H9 (cell line): ENCODE results near the gene KCNJ16. TPM values are rescaled to one million over a fixed set of nuclear protein-coding genes. Genes with fewer than 3 reads are reported as not detected.

Experiments used
- DNase-seq: peaks from one replicate; pipeline ENCODE4 v3.0.0-alpha.2; 2017
- H2AFZ ChIP-seq: one replicate; pipeline ENCODE4 v1.6.1; 2013; ENCODE audit warnings: mild to moderate bottlenecking, low read length, control low read depth, moderate library complexity
- H2AK5ac ChIP-seq: 2 replicates; pipeline ENCODE4 v1.6.1; 2013; ENCODE audit warnings: low read length, control low read depth, mixed read lengths; ENCODE audit not compliant: insufficient read length
- H2BK120ac ChIP-seq: one replicate; pipeline ENCODE4 v1.6.1; 2013; ENCODE audit warnings: low read depth, mild to moderate bottlenecking, low read length, control low read depth, inconsistent platforms; ENCODE audit not compliant: poor library complexity, severe bottlenecking
- H2BK12ac ChIP-seq: 2 replicates; pipeline ENCODE4 v1.6.1; 2013; ENCODE audit warnings: low read length, control low read depth, mixed read lengths, low read depth; ENCODE audit not compliant: insufficient read length
- H2BK15ac ChIP-seq: 2 replicates; pipeline ENCODE4 v1.6.1; 2013; ENCODE audit warnings: low read depth, low read length, control low read depth
- H2BK20ac ChIP-seq: one replicate; pipeline ENCODE4 v1.6.1; 2013; ENCODE audit warnings: low read depth, mild to moderate bottlenecking, low read length, control low read depth, inconsistent platforms; ENCODE audit not compliant: poor library complexity, severe bottlenecking
- H2BK5ac ChIP-seq: 2 replicates; pipeline ENCODE4 v1.6.1; 2013; ENCODE audit warnings: low read length, control low read depth, mixed read lengths; ENCODE audit not compliant: insufficient read length
- H3K14ac ChIP-seq: 2 replicates; pipeline ENCODE4 v1.6.1; 2013; ENCODE audit warnings: low read length, control low read depth; ENCODE audit not compliant: insufficient read depth
- H3K18ac ChIP-seq: 2 replicates; pipeline ENCODE4 v1.6.1; 2013; ENCODE audit warnings: low read depth, mild to moderate bottlenecking, mixed read lengths, low read length, control low read depth; ENCODE audit not compliant: insufficient read length
- H3K23ac ChIP-seq: 2 replicates; pipeline ENCODE4 v1.6.1; 2013; ENCODE audit warnings: low read length, control low read depth, mixed read lengths, low read depth; ENCODE audit not compliant: insufficient read length
- H3K23me2 ChIP-seq: 2 replicates; pipeline ENCODE4 v1.6.1; 2013; ENCODE audit warnings: low read depth, mild to moderate bottlenecking, mixed read lengths, low read length, control low read depth; ENCODE audit not compliant: insufficient read length, poor library complexity, severe bottlenecking
- H3K27ac ChIP-seq: 2 replicates; pipeline ENCODE4 v1.5.1; 2013; ENCODE audit warnings: low read length, control low read depth, mixed read lengths, low read depth; ENCODE audit not compliant: insufficient read length
- H3K27me3 ChIP-seq: 2 replicates; pipeline ENCODE4 v1.6.1; 2013; ENCODE audit warnings: low read length, control low read depth, inconsistent platforms; ENCODE audit not compliant: insufficient read depth
- H3K4ac ChIP-seq: 2 replicates; pipeline ENCODE4 v1.6.1; 2013; ENCODE audit warnings: low read depth, mild to moderate bottlenecking, control low read depth, inconsistent platforms, low read length, moderate library complexity
- H3K4me1 ChIP-seq: 2 replicates; pipeline ENCODE4 v1.6.1; 2013; ENCODE audit warnings: low read length, control low read depth, inconsistent platforms; ENCODE audit not compliant: insufficient read depth
- H3K4me2 ChIP-seq: 2 replicates; pipeline ENCODE4 v1.6.1; 2013; ENCODE audit warnings: low read length, control low read depth, mixed read lengths; ENCODE audit not compliant: insufficient read length, insufficient read depth
- H3K56ac ChIP-seq: 2 replicates; pipeline ENCODE4 v1.6.1; 2013; ENCODE audit warnings: low read depth, mild to moderate bottlenecking, mixed read lengths, low read length, control low read depth; ENCODE audit not compliant: insufficient read length
- H3K79me1 ChIP-seq: 2 replicates; pipeline ENCODE4 v1.6.1; 2013; ENCODE audit warnings: low read depth, mild to moderate bottlenecking, moderate library complexity, low read length, control low read depth, inconsistent platforms; ENCODE audit not compliant: insufficient read depth, poor library complexity, severe bottlenecking
- H3K79me2 ChIP-seq: 2 replicates; pipeline ENCODE4 v1.6.1; 2013; ENCODE audit warnings: low read length, control low read depth, inconsistent platforms; ENCODE audit not compliant: insufficient read depth
- H3K9ac ChIP-seq: 2 replicates; pipeline ENCODE4 v1.6.1; 2013; ENCODE audit warnings: low read length, control low read depth, mixed read lengths; ENCODE audit not compliant: insufficient read length; ENCODE audit errors: extremely low read depth
- H3K9me3 ChIP-seq: one replicate; pipeline ENCODE4 v1.6.1; 2013; ENCODE audit warnings: low read depth, low read length, inconsistent platforms; ENCODE audit not compliant: control insufficient read depth
- H3T11ph ChIP-seq: one replicate; pipeline ENCODE4 v1.6.1; 2013; ENCODE audit warnings: mild to moderate bottlenecking, low read length, control low read depth, inconsistent platforms
- H4K20me1 ChIP-seq: one replicate; pipeline ENCODE4 v1.6.1; 2013; ENCODE audit not compliant: control insufficient read depth, insufficient read length, insufficient read depth
- H4K5ac ChIP-seq: 2 replicates; pipeline ENCODE4 v1.6.1; 2013; ENCODE audit warnings: low read depth, mild to moderate bottlenecking, mixed read lengths, low read length, control low read depth; ENCODE audit not compliant: insufficient read length
- H4K8ac ChIP-seq: replicated peaks from 2 replicates; pipeline ENCODE4 v1.6.1; 2013; ENCODE audit warnings: low read length, control low read depth, mixed read lengths, low read depth; ENCODE audit not compliant: insufficient read length
- H4K91ac ChIP-seq: 2 replicates; pipeline ENCODE4 v1.6.1; 2013; ENCODE audit warnings: low read depth, mild to moderate bottlenecking, moderate library complexity, mixed read lengths, low read length, control low read depth; ENCODE audit not compliant: insufficient read length
- H3K27ac Mint-ChIP-seq, 3 experiments: 2 replicates in 2 of 3; 3 replicates in 1 of 3; pipeline ENCODE4 v1.8.0; 2020 to 2021; ENCODE audit warnings: mixed read lengths in 3 of 3, mild to moderate bottlenecking in 1 of 3, moderate library complexity in 1 of 3
- H3K27me3 Mint-ChIP-seq: 2 replicates; pipeline ENCODE4 v1.8.0; 2021; ENCODE audit warnings: low read depth, mild to moderate bottlenecking, moderate library complexity, mixed read lengths
- H3K36me3 Mint-ChIP-seq, 3 experiments: 2 replicates in 2 of 3; 3 replicates in 1 of 3; pipeline ENCODE4 v1.8.0; 2020 to 2021; ENCODE audit warnings: low read depth in 3 of 3, mixed read lengths in 3 of 3; ENCODE audit not compliant: insufficient read depth in 1 of 3
- H3K4me1 Mint-ChIP-seq, 2 experiments: 2 replicates each; pipeline ENCODE4 v1.8.0; 2020; ENCODE audit warnings: mixed read lengths in 2 of 2
- H3K4me3 Mint-ChIP-seq, 2 experiments: 2 replicates in 1 of 2; 3 replicates in 1 of 2; pipeline ENCODE4 v1.8.0; 2020 to 2021; ENCODE audit warnings: mild to moderate bottlenecking in 2 of 2, mixed read lengths in 2 of 2, moderate library complexity in 1 of 2
- H3K9me3 Mint-ChIP-seq, 2 experiments: 2 replicates in 1 of 2; 3 replicates in 1 of 2; pipeline ENCODE4 v1.8.0; 2020; ENCODE audit warnings: mild to moderate bottlenecking in 2 of 2, mixed read lengths in 2 of 2, moderate library complexity in 1 of 2
- WGBS: extraction: QIAGEN DNeasy Blood & Tissue Kit; methylation state at CpG from one replicate; pipeline ENCODE4 v1.1.7; 2013; ENCODE audit warnings: missing lambda C conversion rate, low lambda C conversion rate, mixed read lengths; ENCODE audit not compliant: insufficient read length; ENCODE audit errors: extremely low coverage; 5-methylcytosine and 5-hydroxymethylcytosine counted together
- total RNA-seq: library from RNA; stranded (reverse); gene quantifications from 2 replicates; pipeline ENCODE4 v1.2.1, GENCODE V29; 2021
- TF ChIP-seq, protein P1 (sequence below): fragments of 200-600 bp; sonication (generic); conservative IDR thresholded peaks from 3 replicates; pipeline ENCODE4 v1.8.0; 2021; ENCODE audit warnings: antibody characterized with exemption, mild to moderate bottlenecking

The KCNJ16 gene
- total RNA-seq, 1 experiment from 2014 or later, result not detected

DNA sequence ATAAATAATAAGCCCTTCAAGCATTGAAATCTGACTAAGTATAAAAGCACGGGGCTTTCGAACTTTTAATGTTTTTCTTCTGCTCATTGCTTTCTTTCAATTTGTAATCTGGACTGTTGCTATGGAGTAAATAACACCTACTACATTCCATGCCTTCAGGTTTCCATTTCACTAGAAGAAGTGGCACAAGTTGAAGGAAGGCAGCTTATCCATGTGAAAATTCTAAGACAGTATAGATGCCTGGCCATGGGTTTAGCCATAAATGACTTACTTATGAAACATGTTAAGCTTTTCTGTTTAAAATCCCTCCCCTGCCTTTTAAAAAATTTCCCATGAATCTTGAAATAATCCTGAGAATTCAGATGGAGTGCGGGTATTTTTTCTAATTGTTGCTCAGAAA lies 30.6 kb downstream of the KCNJ16 start:
- Histone ChIP-seq H2BK12ac (no peak overlapping the region), H3K23ac (no peak overlapping the region), H3K23me2 (no peaks in the 10 kb centered on the region), H3K79me1 (no peaks in the 10 kb centered on the region), H3T11ph (no peak overlapping the region), H4K91ac (no peak overlapping the region), H2BK120ac (no peak overlapping the region), H3K9me3 (no peaks in the 10 kb centered on the region), H2BK20ac (no peak overlapping the region), H3K4me1 (no peaks in the 10 kb centered on the region), H3K14ac (no peak overlapping the region), H4K8ac (no peak overlapping the region), H3K18ac (no peak overlapping the region), H2AK5ac (no peak overlapping the region), H3K79me2 (no peaks in the 10 kb centered on the region), H3K4ac (no peak overlapping the region), H3K4me2 (no peak overlapping the region), H2BK5ac (no peak overlapping the region), H4K20me1 (no peaks in the 10 kb centered on the region), H3K27ac (no peak overlapping the region), H3K27me3 (no peaks in the 10 kb centered on the region), H3K9ac (no peak overlapping the region), H4K5ac (no peak overlapping the region), H2AFZ (no peak overlapping the region), H3K56ac (no peak overlapping the region), H2BK15ac (no peak overlapping the region)
- no CpG with 5 or more reads among the region's 3 CpGs for WGBS
- Mint-ChIP-seq H3K27ac (no peak overlapping the region), H3K4me3 (no peak overlapping the region), H3K27me3 (no peaks in the 10 kb centered on the region; the same call in 1 of the 2 replicates), H3K4me1 (peaks cover 4 to 7% of the 10 kb centered on the region in 2 experiments; a peak in 2 of 4 replicates), H3K9me3 (no peaks in the 10 kb centered on the region), H3K36me3 (no peaks in the 10 kb centered on the region)
- TF ChIP-seq, protein P1, sequence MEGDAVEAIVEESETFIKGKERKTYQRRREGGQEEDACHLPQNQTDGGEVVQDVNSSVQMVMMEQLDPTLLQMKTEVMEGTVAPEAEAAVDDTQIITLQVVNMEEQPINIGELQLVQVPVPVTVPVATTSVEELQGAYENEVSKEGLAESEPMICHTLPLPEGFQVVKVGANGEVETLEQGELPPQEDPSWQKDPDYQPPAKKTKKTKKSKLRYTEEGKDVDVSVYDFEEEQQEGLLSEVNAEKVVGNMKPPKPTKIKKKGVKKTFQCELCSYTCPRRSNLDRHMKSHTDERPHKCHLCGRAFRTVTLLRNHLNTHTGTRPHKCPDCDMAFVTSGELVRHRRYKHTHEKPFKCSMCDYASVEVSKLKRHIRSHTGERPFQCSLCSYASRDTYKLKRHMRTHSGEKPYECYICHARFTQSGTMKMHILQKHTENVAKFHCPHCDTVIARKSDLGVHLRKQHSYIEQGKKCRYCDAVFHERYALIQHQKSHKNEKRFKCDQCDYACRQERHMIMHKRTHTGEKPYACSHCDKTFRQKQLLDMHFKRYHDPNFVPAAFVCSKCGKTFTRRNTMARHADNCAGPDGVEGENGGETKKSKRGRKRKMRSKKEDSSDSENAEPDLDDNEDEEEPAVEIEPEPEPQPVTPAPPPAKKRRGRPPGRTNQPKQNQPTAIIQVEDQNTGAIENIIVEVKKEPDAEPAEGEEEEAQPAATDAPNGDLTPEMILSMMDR, result no peak
- no peak for DNase-seq
